ENCODE data around the gene MYBPC2. TPM values are rescaled to one million over a fixed set of nuclear protein-coding genes. Genes with fewer than 3 reads are reported as not detected.

The MYBPC2 gene
- total RNA-seq, 1 donor, result not detected

DNA sequence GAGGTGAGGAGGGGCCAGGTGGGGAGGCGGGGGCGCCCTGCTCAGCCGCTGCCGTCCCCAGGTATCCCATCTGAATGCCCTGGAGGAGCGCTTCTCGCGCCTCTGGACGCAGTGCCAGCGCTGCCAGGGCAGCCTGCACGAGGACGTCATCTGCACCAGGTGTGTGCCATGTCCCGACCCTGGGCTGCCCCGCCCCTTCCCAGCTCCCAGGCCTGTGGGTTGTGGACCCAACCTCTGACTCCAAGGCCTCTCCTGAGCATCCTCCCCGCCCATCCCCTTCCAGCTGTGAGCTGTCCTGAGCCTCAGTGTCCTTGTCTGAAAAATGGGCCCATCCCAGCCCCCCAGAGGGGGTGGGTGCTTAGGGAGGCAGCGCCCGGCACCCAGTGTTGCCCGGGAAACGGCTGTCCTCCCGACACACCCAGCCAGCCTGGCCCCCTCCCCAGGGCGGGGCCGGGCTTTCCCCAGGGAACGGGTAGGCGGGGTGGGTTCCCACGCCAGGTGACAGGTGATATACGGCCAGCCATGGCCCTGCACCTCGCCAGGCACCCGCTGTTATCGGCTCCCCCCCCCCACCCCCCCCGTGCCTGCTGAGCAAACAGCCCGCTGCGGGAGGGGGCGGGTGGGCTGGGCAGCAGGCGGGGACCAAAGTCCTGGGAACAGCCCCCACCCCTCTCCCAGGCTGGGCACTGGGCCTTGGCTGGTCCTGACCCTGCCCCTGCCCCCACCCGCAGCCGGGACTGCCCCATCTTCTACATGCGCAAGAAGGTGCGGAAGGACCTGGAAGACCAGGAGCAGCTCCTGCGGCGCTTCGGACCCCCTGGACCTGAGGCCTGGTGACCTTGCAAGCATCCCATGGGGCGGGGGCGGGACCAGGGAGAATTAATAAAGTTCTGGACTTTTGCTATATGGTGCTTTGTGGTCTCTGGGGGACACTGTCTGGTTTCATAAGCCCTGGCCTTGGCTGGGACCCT is 15.3 kb upstream of the MYBPC2 start:
- no peak for DNase-seq (ENCODE audit: low read depth)
- TF ChIP-seq, protein P1, sequence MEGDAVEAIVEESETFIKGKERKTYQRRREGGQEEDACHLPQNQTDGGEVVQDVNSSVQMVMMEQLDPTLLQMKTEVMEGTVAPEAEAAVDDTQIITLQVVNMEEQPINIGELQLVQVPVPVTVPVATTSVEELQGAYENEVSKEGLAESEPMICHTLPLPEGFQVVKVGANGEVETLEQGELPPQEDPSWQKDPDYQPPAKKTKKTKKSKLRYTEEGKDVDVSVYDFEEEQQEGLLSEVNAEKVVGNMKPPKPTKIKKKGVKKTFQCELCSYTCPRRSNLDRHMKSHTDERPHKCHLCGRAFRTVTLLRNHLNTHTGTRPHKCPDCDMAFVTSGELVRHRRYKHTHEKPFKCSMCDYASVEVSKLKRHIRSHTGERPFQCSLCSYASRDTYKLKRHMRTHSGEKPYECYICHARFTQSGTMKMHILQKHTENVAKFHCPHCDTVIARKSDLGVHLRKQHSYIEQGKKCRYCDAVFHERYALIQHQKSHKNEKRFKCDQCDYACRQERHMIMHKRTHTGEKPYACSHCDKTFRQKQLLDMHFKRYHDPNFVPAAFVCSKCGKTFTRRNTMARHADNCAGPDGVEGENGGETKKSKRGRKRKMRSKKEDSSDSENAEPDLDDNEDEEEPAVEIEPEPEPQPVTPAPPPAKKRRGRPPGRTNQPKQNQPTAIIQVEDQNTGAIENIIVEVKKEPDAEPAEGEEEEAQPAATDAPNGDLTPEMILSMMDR (IDR thresholded peaks at IDR 0.05; ENCODE audit: insufficient read depth, low read length), result no peak
- H3K4me3 ChIP-seq (ENCODE audit: low read depth, low read length), result no peak overlapping the region

- no peak within 1 kb of the TSS for H3K4me3 ChIP-seq (ENCODE audit: low read depth, low read length)
- TF ChIP-seq, protein P1 (IDR thresholded peaks at IDR 0.05; ENCODE audit: insufficient read depth, low read length), result no peak
- no peak for DNase-seq (ENCODE audit: low read depth)
Observed at GRCh38 chr19:50418176-50419021, 14.3 kb upstream of the MYBPC2 start, which contains the start of gene SPIB. Gene SPIB (plus strand): TSS chr19:50418938. CDS start chr19:50418963, 25 bp downstream.

DNA sequence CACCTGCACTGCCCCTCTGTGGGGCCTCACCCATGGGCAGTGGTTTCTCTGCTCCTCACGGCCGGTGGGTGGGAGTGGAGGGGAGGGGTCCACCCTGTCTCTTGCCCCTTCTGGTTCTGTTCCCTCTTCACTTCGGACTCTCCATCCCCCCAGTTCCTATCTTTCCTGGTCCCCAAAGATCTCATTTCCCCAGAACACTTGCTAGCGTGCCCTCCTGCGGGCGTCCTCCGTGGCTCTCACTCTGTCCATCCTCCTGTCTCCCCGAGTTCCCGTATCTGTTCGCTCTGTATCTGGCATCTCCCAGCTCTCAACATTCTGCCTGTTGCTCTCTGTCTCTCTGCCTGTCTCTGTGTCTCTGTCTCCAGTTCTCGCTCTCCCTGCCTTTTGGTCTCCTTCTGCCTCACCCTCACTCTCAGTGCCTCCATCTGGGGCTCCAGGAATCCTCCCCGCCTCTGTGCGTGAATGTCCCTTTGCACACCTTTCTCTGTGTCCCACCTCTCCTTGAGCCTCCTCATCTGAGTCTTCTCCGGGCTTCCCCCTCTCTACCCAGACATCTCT is 13.6 kb upstream of the MYBPC2 start:
- TF ChIP-seq, protein P1 (IDR thresholded peaks at IDR 0.05; ENCODE audit: insufficient read depth, low read length), result no peak
- no peak overlapping the region for H3K4me3 ChIP-seq (ENCODE audit: low read depth, low read length)
- DNase-seq (ENCODE audit: low read depth), result no peak

- no peak for DNase-seq (ENCODE audit: low read depth)
- no peak overlapping the region for H3K4me3 ChIP-seq (ENCODE audit: low read depth, low read length)
- TF ChIP-seq, protein P1 (IDR thresholded peaks at IDR 0.05; ENCODE audit: insufficient read depth, low read length), result no peak
Observed at GRCh38 chr19:50419580-50420035, 13.1 kb upstream of the MYBPC2 start.

DNA sequence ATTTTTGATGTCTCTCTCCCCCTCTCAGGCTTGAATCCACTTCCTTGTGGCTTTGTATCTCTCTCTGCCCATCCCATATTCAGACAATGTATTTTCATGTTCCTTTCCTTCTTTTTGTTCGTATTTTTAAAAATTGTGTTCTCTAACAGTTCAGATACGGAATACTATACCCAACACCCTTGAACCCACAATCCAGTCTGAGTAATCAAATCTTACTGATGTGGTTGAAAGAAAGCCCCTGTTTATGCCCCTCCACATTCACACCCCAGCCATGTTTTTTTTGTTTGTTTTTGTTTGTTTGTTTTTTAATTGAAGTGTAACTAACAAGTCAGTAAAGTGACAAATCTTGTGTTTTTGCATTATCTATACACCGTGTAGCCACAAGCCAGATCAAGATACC is 12.6 kb upstream of the MYBPC2 start:
- H3K4me3 ChIP-seq (ENCODE audit: low read depth, low read length), result no peak overlapping the region
- TF ChIP-seq, protein P1 (IDR thresholded peaks at IDR 0.05; ENCODE audit: insufficient read depth, low read length), result no peak
- no peak for DNase-seq (ENCODE audit: low read depth)

DNA sequence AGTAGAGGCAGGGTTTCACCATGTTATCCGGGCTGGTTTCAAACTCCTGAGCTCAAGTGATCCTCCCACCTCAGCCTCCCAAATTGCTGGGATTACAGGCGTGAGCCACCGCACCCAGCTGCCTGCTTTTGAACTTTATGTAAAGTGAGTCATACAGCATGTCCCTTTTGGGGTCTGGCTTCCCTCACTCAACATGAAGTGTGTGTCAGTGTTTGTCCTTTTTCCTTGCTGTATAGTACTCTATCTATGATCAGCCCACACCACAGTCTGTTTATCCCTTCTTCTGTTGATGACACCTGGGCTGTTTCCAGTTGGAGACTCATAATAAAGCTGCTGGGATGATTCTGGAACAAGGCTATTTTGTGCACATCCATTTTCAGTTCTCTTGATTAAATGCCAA is 11.9 kb upstream of the MYBPC2 start:
- DNase-seq (ENCODE audit: low read depth), result no peak
- TF ChIP-seq, protein P1 (IDR thresholded peaks at IDR 0.05; ENCODE audit: insufficient read depth, low read length), result no peak
- no peak overlapping the region for H3K4me3 ChIP-seq (ENCODE audit: low read depth, low read length)
